GM12801 (cell line): Measurements from ENCODE around the gene PTPRG.

Experiments used
- TF ChIP-seq, protein P1 (sequence below): IDR thresholded peaks from one replicate; pipeline ENCODE4 v1.5.1; 2011; ENCODE audit warnings: control low read depth; ENCODE audit not compliant: insufficient read length; ENCODE audit errors: extremely low read depth

PTPRG gene

DNA sequence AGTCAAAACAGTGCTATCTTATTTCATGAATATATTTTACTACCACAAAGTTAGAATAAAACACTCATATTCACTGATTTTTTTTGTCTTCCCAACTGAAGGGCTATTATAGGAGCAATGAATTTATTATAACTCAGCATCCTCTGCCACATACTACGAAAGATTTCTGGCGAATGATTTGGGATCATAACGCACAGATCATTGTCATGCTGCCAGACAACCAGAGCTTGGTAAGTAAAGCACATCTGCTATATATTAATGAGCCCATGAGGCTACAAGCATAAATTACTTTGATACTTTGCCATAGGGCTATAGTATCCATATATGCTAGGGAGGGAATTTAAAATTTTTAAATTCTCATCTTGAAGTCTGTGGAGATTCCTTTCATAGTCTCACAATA lies 716.1 kb downstream of the PTPRG start:
- TF ChIP-seq, protein P1, sequence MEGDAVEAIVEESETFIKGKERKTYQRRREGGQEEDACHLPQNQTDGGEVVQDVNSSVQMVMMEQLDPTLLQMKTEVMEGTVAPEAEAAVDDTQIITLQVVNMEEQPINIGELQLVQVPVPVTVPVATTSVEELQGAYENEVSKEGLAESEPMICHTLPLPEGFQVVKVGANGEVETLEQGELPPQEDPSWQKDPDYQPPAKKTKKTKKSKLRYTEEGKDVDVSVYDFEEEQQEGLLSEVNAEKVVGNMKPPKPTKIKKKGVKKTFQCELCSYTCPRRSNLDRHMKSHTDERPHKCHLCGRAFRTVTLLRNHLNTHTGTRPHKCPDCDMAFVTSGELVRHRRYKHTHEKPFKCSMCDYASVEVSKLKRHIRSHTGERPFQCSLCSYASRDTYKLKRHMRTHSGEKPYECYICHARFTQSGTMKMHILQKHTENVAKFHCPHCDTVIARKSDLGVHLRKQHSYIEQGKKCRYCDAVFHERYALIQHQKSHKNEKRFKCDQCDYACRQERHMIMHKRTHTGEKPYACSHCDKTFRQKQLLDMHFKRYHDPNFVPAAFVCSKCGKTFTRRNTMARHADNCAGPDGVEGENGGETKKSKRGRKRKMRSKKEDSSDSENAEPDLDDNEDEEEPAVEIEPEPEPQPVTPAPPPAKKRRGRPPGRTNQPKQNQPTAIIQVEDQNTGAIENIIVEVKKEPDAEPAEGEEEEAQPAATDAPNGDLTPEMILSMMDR, result no peak

DNA sequence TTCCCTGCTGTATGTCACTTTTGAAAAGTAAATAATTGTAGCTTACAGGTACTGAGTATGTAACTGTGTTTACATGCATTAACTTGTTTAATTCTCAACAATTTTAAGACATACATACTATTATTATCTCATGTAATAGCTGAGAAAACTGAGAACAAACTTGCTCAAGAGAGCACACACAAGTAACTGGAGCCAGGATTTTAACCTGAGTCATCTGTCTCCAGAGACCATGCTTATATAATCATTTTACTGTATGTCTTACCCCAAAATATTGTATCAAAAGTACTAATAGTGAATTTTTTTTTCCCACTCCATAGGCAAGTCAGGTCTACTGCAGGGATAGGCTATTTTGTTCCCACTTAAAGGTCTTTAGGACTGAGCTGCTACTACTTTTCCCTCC lies 716.6 kb downstream of the PTPRG start:
- TF ChIP-seq, protein P1, result no peak

DNA sequence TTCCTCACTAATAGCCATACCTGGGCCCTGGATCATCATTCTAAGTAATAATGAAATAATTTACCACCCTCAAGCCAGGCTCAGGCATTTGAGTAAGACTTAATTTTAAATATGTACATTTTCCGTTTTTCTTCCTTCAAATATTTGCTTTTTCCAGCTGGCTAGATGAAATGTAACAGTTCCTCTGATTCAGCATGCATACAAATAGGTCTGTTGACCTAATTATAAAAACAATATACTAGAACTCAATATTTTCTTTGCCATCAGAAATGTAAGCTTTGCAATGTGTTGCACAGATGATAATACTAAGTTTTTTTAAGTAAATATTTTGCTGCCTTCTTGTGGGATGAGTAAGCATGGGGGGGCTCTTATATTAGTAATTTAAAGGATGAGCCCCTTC lies 720.4 kb downstream of the PTPRG start:
- TF ChIP-seq, protein P1, result no peak

DNA sequence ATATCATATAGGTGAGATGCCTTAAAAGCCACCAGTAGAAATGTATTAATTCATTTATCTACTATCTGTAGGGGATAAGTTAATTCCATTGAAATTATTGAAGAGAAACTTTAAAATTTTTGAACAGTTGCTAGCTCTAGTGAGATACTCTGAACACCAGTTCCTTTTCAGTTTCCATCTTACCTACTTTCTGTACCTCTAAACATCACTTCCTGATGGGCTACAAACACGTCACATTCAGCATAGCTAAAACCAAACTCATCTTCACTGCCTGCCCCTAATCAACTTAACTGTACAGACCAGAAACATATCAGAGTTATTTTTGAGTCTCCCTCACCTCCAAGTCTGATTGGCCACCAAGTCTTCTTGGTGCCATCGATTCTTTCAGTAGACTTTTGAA lies 723.1 kb downstream of the PTPRG start:
- TF ChIP-seq, protein P1, result no peak

DNA sequence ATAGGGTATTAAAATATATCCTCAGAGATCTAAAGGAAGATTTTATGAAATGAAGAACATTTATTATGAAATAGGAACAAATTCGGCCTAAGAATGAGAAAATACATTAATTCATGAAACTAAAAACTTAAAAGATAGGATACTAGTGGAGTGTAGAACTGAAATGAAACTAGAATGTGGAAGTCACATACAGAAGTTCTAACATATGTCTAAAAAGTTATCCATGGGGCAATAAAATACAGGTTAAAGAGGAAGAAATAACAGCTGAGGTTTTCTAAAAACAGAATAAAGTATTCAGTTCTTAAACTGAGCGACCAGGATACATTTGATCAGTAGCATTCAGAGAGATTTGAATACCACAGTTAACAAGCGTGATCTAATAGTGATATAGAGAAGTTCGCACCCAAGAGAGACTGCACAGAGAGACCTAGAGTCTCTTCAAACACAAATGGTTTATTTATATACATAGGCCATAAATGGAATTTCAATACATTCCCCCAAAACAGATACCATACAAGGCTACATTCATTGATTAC lies 726.1 kb downstream of the PTPRG start:
- TF ChIP-seq, protein P1, result no peak

DNA sequence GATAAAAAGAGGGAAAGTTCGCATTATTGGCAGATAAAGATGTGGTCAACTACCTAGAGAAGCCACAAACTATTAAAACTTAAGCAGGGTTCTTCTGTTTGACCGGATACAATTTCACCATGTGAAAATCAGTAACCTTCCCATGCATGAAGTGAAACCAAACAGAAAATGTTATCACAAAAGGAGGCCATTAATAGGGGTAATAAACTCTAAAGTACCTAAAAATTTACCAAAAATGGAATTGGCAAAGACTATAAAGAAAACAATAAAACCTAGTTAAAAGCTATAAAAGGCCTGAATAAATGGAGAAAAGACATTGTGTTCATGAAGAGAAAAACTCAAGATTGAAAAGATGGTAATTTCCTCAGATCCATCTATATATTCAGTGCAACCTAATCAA lies 728.6 kb downstream of the PTPRG start:
- TF ChIP-seq, protein P1, result no peak

DNA sequence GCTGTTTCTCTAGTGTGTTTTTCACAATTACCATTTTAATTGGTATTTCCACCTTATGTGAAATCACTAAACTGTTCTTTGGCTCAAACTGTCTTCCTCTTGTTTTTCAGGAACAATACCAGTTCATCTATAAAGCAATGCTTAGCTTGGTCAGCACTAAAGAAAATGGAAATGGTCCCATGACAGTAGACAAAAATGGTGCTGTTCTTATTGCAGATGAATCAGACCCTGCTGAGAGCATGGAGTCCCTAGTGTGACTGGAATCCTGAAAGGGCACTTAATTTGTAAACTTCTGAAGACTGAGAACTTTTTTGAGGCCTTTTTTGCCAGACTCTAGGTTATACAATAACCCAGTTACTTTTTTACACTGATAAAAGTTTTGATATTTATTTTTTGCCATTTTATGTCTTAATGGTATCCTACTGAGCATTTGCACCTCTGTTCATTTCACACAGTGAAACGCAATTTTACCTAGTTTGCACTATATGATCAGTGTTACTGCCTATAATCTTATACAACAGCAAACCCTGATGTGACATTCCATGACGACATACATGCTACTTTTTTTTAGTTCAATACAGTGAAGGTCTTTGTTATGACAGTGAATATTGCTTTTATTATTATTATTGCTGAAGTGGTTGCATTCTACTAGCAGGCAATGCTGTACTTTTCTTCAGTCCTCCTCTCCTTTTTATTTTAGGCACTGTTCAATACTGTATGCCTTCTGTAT lies 731.8 kb downstream of the PTPRG start:
- TF ChIP-seq, protein P1, result no peak
